Esophagus muscularis mucosa (tissue), 4 donors: ENCODE measurements around the gene TPO.

Experiments used
- CTCF ChIP-seq, 3 experiments: fragments of 200-600 bp in 2 of 3; fragments of 450-650 bp in 1 of 3; sonication (generic) in 2 of 3; IDR thresholded peaks; one replicate each; pipeline ENCODE4 v1.5.1; 2017 to 2019; ENCODE audit warnings: antibody characterized with exemption in 3 of 3, mild to moderate bottlenecking in 2 of 3, moderate library complexity in 1 of 3
- EP300 ChIP-seq: sonication (generic); formaldehyde crosslinking; IDR thresholded peaks from one replicate; pipeline ENCODE4 v1.6.1; 2017; ENCODE audit warnings: antibody characterized with exemption
- POLR2A ChIP-seq: fragments of 450-650 bp; IDR thresholded peaks from one replicate; pipeline ENCODE4 v1.6.1; 2017; ENCODE audit warnings: antibody characterized with exemption, moderate library complexity, mild to moderate bottlenecking, low read depth
- POLR2AphosphoS5 ChIP-seq, 2 donors: sonication (generic); formaldehyde crosslinking; IDR thresholded peaks; one replicate each; pipeline ENCODE4 v1.6.1; 2017; ENCODE audit warnings: antibody characterized with exemption in 2 of 2

- TF ChIP-seq CTCF (IDR thresholded peaks at IDR 0.05): no peak
- no peak for TF ChIP-seq EP300
- no peak for TF ChIP-seq POLR2A
- no peak for TF ChIP-seq POLR2AphosphoS5 (IDR thresholded peaks at IDR 0.05)
These were observed 104.5 kb downstream of the TPO start for GRCh38 chr2:1517786-1518185.
